Activated naive CD8-positive, alpha-beta T cell treated with anti-CD3 and anti-CD28 coated beads, Interleukin-2, amount 50 U/mL, for 16 hours (primary cell): ENCODE measurements around the gene RUNX2.
"Not testable (repeated sequence)": the region's sequence is repeated elsewhere in the genome, so short reads cannot be mapped to it uniquely, and the experiment has no call there.

Experiments
- DNase-seq: peaks from one replicate; pipeline ENCODE4 v3.0.0-alpha.2; 2020; ENCODE audit warnings: low read depth, low spot score

Gene RUNX2

DNA sequence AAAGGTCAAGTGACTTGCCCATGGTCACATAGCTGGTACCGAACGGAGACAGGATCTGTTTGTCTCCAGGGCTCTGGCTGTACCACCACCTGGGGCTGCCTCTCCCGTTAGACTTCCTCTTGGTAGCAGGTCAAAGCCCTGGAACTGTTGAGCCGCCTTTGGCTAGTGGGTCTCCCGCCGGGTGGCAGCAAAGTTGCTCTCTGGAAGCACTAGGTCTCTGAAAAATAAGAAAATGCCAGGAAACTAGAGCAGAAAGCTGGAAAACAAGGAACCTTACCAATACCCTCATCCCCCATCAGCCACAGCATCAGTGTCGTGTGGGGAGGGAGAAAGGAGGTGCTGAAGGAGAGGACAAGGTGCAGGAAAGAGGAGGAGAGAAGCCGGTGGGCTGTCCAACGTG lies 340.6 kb downstream of the RUNX2 start:
- no peak for DNase-seq

DNA sequence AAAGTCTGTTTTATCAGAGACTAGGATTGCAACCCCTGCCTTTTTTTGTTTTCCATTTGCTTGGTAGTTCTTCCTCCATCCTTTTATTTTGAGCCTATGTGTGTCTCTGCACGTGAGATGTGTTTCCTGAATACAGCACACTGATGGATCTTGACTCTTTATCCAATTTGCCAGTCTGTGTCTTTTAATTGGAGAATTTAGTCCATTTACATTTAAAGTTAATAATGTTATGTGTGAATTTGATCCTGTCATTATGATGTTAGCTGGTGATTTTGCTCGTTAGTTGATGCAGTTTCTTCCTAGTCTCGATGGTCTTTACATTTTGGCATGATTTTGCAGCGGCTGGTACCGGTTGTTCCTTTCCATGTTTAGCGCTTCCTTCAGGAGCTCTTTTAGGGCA lies 345.0 kb downstream of the RUNX2 start:
- DNase-seq = not testable (repeated sequence)

- DNase-seq = not testable (repeated sequence)
These were observed 347.0 kb downstream of the RUNX2 start for GRCh38 chr6:45675166-45675565.

GRCh38 chr6:45675634-45676033 lies 347.5 kb downstream of the RUNX2 start:
- no peak for DNase-seq

DNA sequence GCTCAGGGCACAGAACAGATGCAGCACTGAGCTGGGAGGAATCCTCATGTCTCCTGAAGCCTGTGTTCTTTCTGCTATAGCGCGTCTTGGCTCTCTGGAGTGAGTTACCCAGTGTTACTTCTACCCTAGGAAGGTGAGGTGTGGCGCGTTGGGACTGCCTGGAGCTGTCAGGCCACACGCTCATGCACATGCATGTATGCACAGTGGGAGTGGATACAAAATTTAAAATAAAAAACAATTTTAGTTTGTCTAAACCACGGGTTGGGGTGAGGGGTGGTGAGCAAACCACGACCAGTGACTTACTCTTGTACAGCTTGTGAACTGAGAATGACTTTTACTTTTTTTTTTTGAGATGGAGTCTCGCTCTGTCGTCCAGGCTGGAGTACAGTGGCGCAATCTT lies 348.2 kb downstream of the RUNX2 start:
- no peak for DNase-seq

DNA sequence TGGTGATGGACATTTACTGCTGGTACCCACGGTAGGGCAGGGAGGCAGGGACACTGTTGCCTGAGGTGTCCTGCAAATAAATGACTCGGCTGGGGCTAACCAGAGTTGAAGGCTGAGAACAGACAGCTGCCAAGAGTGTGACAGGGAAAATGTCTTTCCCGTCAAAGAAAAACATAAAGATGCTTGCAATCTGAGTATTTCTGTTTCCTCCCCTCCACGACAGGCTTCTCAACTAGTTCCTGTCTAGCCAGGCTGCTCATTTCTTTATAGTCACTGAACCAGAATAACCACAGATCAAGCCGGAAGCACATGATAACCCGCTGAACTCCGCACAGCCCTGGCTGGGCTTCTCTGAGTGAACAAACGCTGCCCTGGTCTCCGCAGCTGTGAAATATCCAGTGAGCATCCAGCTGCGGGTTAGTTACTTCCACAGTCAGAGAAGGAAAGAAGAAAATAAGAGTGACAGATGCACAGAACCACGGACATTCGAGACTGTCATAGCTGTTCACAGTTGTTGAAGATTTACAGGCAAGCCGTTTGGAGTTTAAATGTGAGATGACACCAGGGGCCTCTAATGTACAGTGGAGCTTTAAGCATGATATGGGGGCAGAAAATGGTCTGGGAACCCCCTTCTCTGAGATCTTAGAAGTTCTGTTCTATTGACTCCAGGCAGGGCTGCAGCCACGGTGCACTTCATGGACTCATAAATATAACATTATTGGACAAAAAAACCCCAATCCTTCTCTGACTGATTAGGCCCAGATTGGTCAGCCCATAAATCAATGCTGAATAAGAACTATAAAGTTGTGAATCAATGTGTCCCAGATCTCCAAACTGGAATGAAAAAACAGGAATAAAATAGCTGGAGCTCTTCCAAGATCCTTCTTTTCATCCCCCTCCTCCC lies 349.5 kb downstream of the RUNX2 start:
- DNase-seq = no peak

GRCh38 chr6:45678285-45678607 lies 350.1 kb downstream of the RUNX2 start:
- no peak for DNase-seq

- DNase-seq = no peak
These were observed 351.0 kb downstream of the RUNX2 start for GRCh38 chr6:45679163-45679562.

DNA sequence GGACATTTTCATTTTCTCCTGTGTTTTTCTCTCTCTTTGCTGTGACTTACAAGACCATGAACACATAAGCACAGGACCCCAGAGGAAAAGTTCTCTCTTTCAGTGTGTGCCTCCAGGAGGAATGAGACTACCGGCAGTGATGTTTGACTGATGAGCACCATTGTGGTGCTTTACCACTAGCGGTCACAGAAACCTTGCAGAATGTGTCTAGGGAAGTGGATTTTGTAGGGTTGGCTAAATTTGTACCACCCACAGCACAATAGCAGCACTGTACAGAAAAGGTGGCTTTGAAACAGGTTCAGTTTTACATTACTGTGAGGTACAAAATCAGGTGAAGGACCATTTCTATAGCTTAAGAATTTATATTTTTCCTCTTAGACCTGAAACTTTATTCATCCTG lies 351.5 kb downstream of the RUNX2 start:
- no peak for DNase-seq

- no peak for DNase-seq
These were observed 353.9 kb downstream of the RUNX2 start for GRCh38 chr6:45681860-45682511.

DNA sequence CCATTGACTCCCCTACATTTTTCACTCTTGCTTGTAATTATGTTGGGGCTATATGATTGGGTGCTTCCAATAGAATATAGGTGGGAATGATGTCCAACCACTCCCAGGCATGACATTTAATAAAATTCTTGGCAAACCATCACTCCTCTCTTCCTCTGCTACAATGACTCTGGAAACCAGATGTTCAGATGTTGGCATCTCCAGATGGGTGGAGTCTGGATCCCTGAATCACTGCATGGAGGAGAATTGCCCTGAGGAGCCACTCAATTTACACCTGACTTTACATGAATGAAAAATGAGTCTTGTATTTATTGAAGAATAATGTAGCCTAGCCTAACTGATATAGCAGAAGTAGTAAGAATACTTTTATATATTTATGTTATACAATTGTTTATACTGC lies 356.3 kb downstream of the RUNX2 start:
- no peak for DNase-seq

- no peak for DNase-seq
These were observed 356.9 kb downstream of the RUNX2 start for GRCh38 chr6:45685076-45685475.

GRCh38 chr6:45686841-45687569 lies 358.9 kb downstream of the RUNX2 start:
- DNase-seq = no peak

- DNase-seq = no peak
These were observed 359.4 kb downstream of the RUNX2 start for GRCh38 chr6:45687570-45687969.

DNA sequence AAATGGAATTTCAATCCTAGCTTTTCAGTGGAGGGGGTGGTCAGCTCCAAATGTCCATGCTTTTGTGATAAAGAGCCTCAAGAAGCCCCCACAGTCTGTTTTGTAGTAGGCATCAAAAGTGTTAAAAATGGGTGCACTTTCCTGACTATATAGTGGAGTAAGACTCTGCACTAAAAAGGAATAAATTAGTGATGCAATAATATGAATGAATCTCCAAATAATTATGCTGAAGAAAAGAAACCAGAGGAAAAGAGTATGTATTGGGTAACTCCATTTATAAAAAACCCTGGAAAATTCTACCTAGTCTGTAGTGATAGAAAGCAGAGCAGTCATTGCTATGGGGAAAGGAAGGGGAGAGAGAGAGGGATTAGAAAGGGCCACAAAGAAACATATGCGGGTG lies 360.1 kb downstream of the RUNX2 start:
- DNase-seq = no peak

- DNase-seq = no peak
These were observed 361.9 kb downstream of the RUNX2 start for GRCh38 chr6:45689926-45690615.

DNA sequence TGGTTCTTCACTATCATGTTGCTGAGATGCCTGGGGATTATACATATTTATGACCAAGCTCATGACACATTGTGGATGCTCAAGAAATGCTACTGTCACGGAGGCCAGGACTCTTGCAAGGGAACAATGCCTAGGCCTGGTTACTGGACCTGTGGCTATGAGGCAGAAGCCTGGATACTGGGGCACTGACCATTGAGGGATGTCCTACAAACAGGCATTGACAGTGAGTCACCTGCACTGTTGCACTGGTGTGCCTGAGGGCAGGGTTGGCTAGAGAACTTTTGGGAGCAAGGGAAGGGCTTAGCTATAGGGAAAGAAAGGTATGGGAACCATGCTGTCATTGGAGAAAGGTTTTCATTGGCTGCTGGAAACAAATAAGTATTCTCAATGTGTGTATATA lies 362.7 kb downstream of the RUNX2 start:
- DNase-seq = no peak

DNA sequence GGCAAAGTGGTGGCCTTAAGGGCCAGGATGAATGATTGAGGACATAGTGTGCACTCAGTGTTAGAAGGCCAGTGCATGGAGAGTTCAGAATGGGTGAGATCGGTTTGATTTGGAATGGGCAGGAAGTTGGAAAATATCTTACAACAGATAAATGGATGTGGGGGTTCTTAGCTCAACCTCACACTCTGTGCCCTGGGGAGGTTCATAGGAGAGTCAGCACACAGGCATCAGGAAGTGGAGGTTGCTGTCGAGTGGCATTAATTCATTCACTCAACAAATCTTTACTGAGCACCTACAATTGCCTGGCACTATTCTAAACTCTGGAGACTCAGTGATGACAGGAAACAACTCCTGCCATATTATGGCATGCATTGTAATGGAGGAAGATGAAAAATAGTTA lies 363.3 kb downstream of the RUNX2 start:
- DNase-seq = no peak

DNA sequence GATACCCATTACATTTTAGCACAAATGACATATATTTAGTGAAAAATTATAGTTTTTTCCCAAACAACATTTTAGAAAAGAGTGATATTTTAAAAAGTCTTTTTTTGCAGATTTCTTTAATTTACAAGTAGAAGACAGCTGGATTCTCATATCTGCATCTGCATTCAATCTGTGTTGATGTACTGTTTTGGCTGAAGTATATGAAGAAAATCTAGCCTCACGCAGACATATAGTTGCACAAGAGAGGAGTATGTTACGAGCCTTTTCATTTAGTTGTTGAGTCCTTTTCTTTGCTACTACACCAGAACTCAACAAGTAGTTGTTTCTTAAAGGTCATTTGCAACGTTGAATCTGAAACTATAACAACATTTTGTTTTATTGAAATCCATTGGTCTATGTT lies 363.9 kb downstream of the RUNX2 start:
- no peak for DNase-seq

DNA sequence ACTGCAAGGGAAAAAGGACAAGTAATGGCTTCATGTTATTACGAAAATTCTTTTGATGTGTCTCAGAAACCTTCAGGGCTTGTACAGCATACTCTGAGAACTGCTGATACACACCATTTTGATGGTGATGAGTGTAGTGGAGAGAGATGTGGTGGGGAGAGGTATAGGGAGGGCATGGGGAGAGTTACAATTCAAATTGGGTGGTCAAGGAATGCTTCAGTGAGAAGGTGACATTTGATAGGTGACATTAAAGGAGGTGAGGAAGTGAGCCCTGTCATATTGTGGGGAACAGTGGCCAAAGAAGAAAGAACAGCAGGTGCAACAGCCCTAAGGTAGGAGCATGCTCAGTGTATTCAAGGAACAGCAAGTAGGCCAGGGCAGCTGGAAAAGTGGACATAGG lies 368.6 kb downstream of the RUNX2 start:
- DNase-seq = no peak

DNA sequence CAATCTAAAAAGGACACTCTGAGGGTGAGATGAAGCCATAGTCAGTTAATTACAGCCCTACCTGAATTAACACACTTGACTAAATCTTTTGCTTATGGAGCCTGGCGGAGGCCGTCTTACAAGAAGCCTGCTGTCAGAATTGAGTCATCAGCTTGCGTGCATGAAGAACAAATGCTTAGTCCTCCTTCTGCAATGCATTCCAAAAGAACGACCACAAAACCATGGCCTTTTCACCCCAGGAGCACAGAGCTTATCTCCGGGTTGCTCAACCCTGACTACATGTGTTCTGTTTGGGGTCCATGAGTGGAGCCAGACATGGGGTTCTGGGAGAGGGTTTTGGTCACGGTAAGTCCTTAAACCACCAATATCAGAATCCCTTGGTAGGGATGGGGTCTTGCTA lies 369.5 kb downstream of the RUNX2 start:
- DNase-seq = no peak

DNA sequence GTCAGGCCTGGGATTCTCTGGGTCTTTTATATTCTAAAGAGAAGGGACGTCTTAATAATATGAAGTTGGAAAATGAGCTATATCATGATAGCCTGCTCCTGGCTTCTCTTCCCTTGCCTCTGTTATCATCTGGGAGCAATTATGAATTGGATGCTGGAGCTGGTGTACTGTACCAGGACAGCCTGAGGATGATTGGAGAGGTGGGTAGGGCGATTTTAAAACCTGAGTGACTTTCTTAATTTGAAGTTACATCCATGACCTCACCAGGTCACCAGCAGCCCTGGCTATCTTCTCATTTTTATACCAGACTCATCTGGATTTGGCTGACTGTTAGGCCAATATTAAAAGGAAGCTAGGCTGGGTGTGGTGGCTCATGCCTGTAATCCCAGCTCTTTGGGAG lies 369.9 kb downstream of the RUNX2 start:
- DNase-seq = no peak
